Ectodermal cell (in vitro differentiated cells): ENCODE data around the gene TIPIN.
A peak's percentile ranks its signal among the peaks of the same experiment; 100 is the strongest.
"Not testable (repeated sequence)": the region's sequence is repeated elsewhere in the genome, so short reads cannot be mapped to it uniquely, and the experiment has no call there.

Experiments used
- H3K27ac ChIP-seq: 2 replicates; pipeline ENCODE4 v1.7.0; 2013; ENCODE audit warnings: mild to moderate bottlenecking, low read depth, low read length; ENCODE audit not compliant: insufficient read depth, poor library complexity, severe bottlenecking
- H3K27me3 ChIP-seq: 2 replicates; pipeline ENCODE4 v1.7.0; 2013; ENCODE audit warnings: mild to moderate bottlenecking, low read length; ENCODE audit not compliant: insufficient read depth, control insufficient read depth, poor library complexity, severe bottlenecking
- H3K36me3 ChIP-seq: one replicate; pipeline ENCODE4 v1.7.0; 2013; ENCODE audit warnings: low read length; ENCODE audit not compliant: control insufficient read depth, insufficient read depth
- H3K4me1 ChIP-seq: one replicate; pipeline ENCODE4 v1.7.0; 2013; ENCODE audit warnings: low read length; ENCODE audit not compliant: control insufficient read depth, insufficient read depth
- H3K4me3 ChIP-seq: 2 replicates; pipeline ENCODE4 v1.7.0; 2013; ENCODE audit warnings: low read depth, low read length, control low read depth; ENCODE audit not compliant: insufficient read depth
- H3K9me3 ChIP-seq: 2 replicates; pipeline ENCODE4 v1.7.0; 2013; ENCODE audit warnings: mild to moderate bottlenecking, low read length, moderate library complexity; ENCODE audit not compliant: control insufficient read depth
- WGBS, 2 experiments: methylation state at CpG; one replicate each; pipeline ENCODE4 v1.1.7; 2013; ENCODE audit warnings: missing lambda C conversion rate in 2 of 2; 5-methylcytosine and 5-hydroxymethylcytosine counted together

The TIPIN gene

GRCh38 chr15:66304425-66304824 lies 52.1 kb downstream of the TIPIN start:
- not testable (repeated sequence) for H3K4me1 ChIP-seq, H3K9me3 ChIP-seq, H3K27me3 ChIP-seq, H3K36me3 ChIP-seq, H3K4me3 ChIP-seq, H3K27ac ChIP-seq
- WGBS, 2 experiments = 96 to 97% methylated on average over 10 of the region's 10 CpGs

- 82 to 88% methylated on average over 4 of the region's 5 CpGs for WGBS, 2 experiments
- H3K27me3 ChIP-seq = no peaks in the 10 kb centered on the region
- H3K4me1 ChIP-seq = no peaks in the 10 kb centered on the region
- no peak overlapping the region for H3K4me3 ChIP-seq
- no peaks in the 10 kb centered on the region for H3K36me3 ChIP-seq
- H3K27ac ChIP-seq = no peak overlapping the region
- H3K9me3 ChIP-seq = no peaks in the 10 kb centered on the region
These were observed 53.8 kb downstream of the TIPIN start for GRCh38 chr15:66302489-66303278.

GRCh38 chr15:66298803-66299251 lies 57.7 kb downstream of the TIPIN start:
- 74 to 76% methylated on average over 4 of the region's 4 CpGs for WGBS, 2 experiments
- Histone ChIP-seq H3K36me3 (no peaks in the 10 kb centered on the region), H3K4me1 (peaks cover 6% of the 10 kb centered on the region), H3K9me3 (no peaks in the 10 kb centered on the region), H3K4me3 (no peak overlapping the region), H3K27ac (no peak overlapping the region), H3K27me3 (peaks cover 19% of the 10 kb centered on the region)

- 92 to 96% methylated on average over 5 of the region's 5 CpGs for WGBS, 2 experiments
These were observed 60.3 kb downstream of the TIPIN start for GRCh38 chr15:66296186-66296585.

GRCh38 chr15:66294932-66295235 lies 61.6 kb downstream of the TIPIN start:
- H3K4me3 ChIP-seq = no peak overlapping the region
- no peaks in the 10 kb centered on the region for H3K9me3 ChIP-seq
- peaks cover 6% of the 10 kb centered on the region for H3K4me1 ChIP-seq
- H3K27me3 ChIP-seq = peaks cover 32% of the 10 kb centered on the region
- 36 to 50% methylated on average over 2 to 3 of the region's 3 CpGs for WGBS, 2 experiments
- H3K27ac ChIP-seq = no peak overlapping the region
- no peaks in the 10 kb centered on the region for H3K36me3 ChIP-seq

More at GRCh38 chr15:66296186-66296585, 60.3 kb downstream of the TIPIN start:
- H3K36me3 ChIP-seq = no peaks in the 10 kb centered on the region
- H3K4me1 ChIP-seq = peaks cover 6% of the 10 kb centered on the region
- H3K4me3 ChIP-seq = no peak overlapping the region
- no peak overlapping the region for H3K27ac ChIP-seq
- peaks cover 32% of the 10 kb centered on the region for H3K27me3 ChIP-seq
- no peaks in the 10 kb centered on the region for H3K9me3 ChIP-seq

- 15 to 19% methylated on average over 16 of the region's 16 CpGs for WGBS, 2 experiments
- H3K27me3 ChIP-seq = peaks cover 32% of the 10 kb centered on the region
- H3K4me3 ChIP-seq = peak overlapping the region; percentile 52
- no peaks in the 10 kb centered on the region for H3K36me3 ChIP-seq
- no peak overlapping the region for H3K27ac ChIP-seq
- H3K9me3 ChIP-seq = no peaks in the 10 kb centered on the region
- peaks cover 6% of the 10 kb centered on the region for H3K4me1 ChIP-seq
These were observed 62.1 kb downstream of the TIPIN start for GRCh38 chr15:66294157-66294931.

GRCh38 chr15:66293419-66294156 lies 62.9 kb downstream of the TIPIN start, which contains the start of gene DIS3L:
Gene DIS3L, plus strand, starts transcription at chr15:66293568. Its CDS starts 29 bp downstream, at chr15:66293597.
- no peaks in the 10 kb centered on the region for H3K36me3 ChIP-seq
- H3K9me3 ChIP-seq = no peaks in the 10 kb centered on the region
- 0% methylated on average over 92 of the region's 92 CpGs for WGBS, 2 experiments
- H3K4me1 ChIP-seq = peaks cover 6% of the 10 kb centered on the region
- peaks cover 32% of the 10 kb centered on the region for H3K27me3 ChIP-seq
- H3K4me3 ChIP-seq = peak within 1 kb of the TSS; percentile 52
- H3K27ac ChIP-seq = no peak within 1 kb of the TSS

- Histone ChIP-seq H3K9me3 (no peaks in the 10 kb centered on the region), H3K4me1 (peaks cover 6% of the 10 kb centered on the region), H3K27me3 (peaks cover 32% of the 10 kb centered on the region), H3K27ac (no peak overlapping the region), H3K4me3 (peak overlapping the region; percentile 52), H3K36me3 (no peaks in the 10 kb centered on the region)
- 50 to 57% methylated on average over 21 to 22 of the region's 22 CpGs for WGBS, 2 experiments
These were observed 63.7 kb downstream of the TIPIN start for GRCh38 chr15:66292571-66293418.

- Histone ChIP-seq H3K27me3 (peaks cover 32% of the 10 kb centered on the region), H3K27ac (no peak overlapping the region), H3K9me3 (no peaks in the 10 kb centered on the region), H3K4me3 (no peak overlapping the region), H3K36me3 (no peaks in the 10 kb centered on the region), H3K4me1 (peaks cover 6% of the 10 kb centered on the region)
- WGBS, 2 experiments = 70 to 72% methylated on average over 6 of the region's 6 CpGs
These were observed 64.5 kb downstream of the TIPIN start for GRCh38 chr15:66291816-66292570.
